H9 (cell line): Measurements from ENCODE around the gene DGKG. TPM values are rescaled to one million over a fixed set of nuclear protein-coding genes. Genes with fewer than 3 reads are reported as not detected.

Experiments
- DNase-seq: peaks from one replicate; pipeline ENCODE4 v3.0.0-alpha.2; 2017
- H2AFZ ChIP-seq: one replicate; pipeline ENCODE4 v1.6.1; 2013; ENCODE audit warnings: mild to moderate bottlenecking, low read length, control low read depth, moderate library complexity
- H2AK5ac ChIP-seq: 2 replicates; pipeline ENCODE4 v1.6.1; 2013; ENCODE audit warnings: low read length, control low read depth, mixed read lengths; ENCODE audit not compliant: insufficient read length
- H2BK120ac ChIP-seq: one replicate; pipeline ENCODE4 v1.6.1; 2013; ENCODE audit warnings: low read depth, mild to moderate bottlenecking, low read length, control low read depth, inconsistent platforms; ENCODE audit not compliant: poor library complexity, severe bottlenecking
- H2BK12ac ChIP-seq: 2 replicates; pipeline ENCODE4 v1.6.1; 2013; ENCODE audit warnings: low read length, control low read depth, mixed read lengths, low read depth; ENCODE audit not compliant: insufficient read length
- H2BK15ac ChIP-seq: 2 replicates; pipeline ENCODE4 v1.6.1; 2013; ENCODE audit warnings: low read depth, low read length, control low read depth
- H2BK20ac ChIP-seq: one replicate; pipeline ENCODE4 v1.6.1; 2013; ENCODE audit warnings: low read depth, mild to moderate bottlenecking, low read length, control low read depth, inconsistent platforms; ENCODE audit not compliant: poor library complexity, severe bottlenecking
- H2BK5ac ChIP-seq: 2 replicates; pipeline ENCODE4 v1.6.1; 2013; ENCODE audit warnings: low read length, control low read depth, mixed read lengths; ENCODE audit not compliant: insufficient read length
- H3K14ac ChIP-seq: 2 replicates; pipeline ENCODE4 v1.6.1; 2013; ENCODE audit warnings: low read length, control low read depth; ENCODE audit not compliant: insufficient read depth
- H3K18ac ChIP-seq: 2 replicates; pipeline ENCODE4 v1.6.1; 2013; ENCODE audit warnings: low read depth, mild to moderate bottlenecking, mixed read lengths, low read length, control low read depth; ENCODE audit not compliant: insufficient read length
- H3K23ac ChIP-seq: 2 replicates; pipeline ENCODE4 v1.6.1; 2013; ENCODE audit warnings: low read length, control low read depth, mixed read lengths, low read depth; ENCODE audit not compliant: insufficient read length
- H3K23me2 ChIP-seq: 2 replicates; pipeline ENCODE4 v1.6.1; 2013; ENCODE audit warnings: low read depth, mild to moderate bottlenecking, mixed read lengths, low read length, control low read depth; ENCODE audit not compliant: insufficient read length, poor library complexity, severe bottlenecking
- H3K27ac ChIP-seq: 2 replicates; pipeline ENCODE4 v1.5.1; 2013; ENCODE audit warnings: low read length, control low read depth, mixed read lengths, low read depth; ENCODE audit not compliant: insufficient read length
- H3K27me3 ChIP-seq: 2 replicates; pipeline ENCODE4 v1.6.1; 2013; ENCODE audit warnings: low read length, control low read depth, inconsistent platforms; ENCODE audit not compliant: insufficient read depth
- H3K4ac ChIP-seq: 2 replicates; pipeline ENCODE4 v1.6.1; 2013; ENCODE audit warnings: low read depth, mild to moderate bottlenecking, control low read depth, inconsistent platforms, low read length, moderate library complexity
- H3K4me1 ChIP-seq: 2 replicates; pipeline ENCODE4 v1.6.1; 2013; ENCODE audit warnings: low read length, control low read depth, inconsistent platforms; ENCODE audit not compliant: insufficient read depth
- H3K4me2 ChIP-seq: 2 replicates; pipeline ENCODE4 v1.6.1; 2013; ENCODE audit warnings: low read length, control low read depth, mixed read lengths; ENCODE audit not compliant: insufficient read length, insufficient read depth
- H3K56ac ChIP-seq: 2 replicates; pipeline ENCODE4 v1.6.1; 2013; ENCODE audit warnings: low read depth, mild to moderate bottlenecking, mixed read lengths, low read length, control low read depth; ENCODE audit not compliant: insufficient read length
- H3K79me1 ChIP-seq: 2 replicates; pipeline ENCODE4 v1.6.1; 2013; ENCODE audit warnings: low read depth, mild to moderate bottlenecking, moderate library complexity, low read length, control low read depth, inconsistent platforms; ENCODE audit not compliant: insufficient read depth, poor library complexity, severe bottlenecking
- H3K79me2 ChIP-seq: 2 replicates; pipeline ENCODE4 v1.6.1; 2013; ENCODE audit warnings: low read length, control low read depth, inconsistent platforms; ENCODE audit not compliant: insufficient read depth
- H3K9ac ChIP-seq: 2 replicates; pipeline ENCODE4 v1.6.1; 2013; ENCODE audit warnings: low read length, control low read depth, mixed read lengths; ENCODE audit not compliant: insufficient read length; ENCODE audit errors: extremely low read depth
- H3K9me3 ChIP-seq: one replicate; pipeline ENCODE4 v1.6.1; 2013; ENCODE audit warnings: low read depth, low read length, inconsistent platforms; ENCODE audit not compliant: control insufficient read depth
- H3T11ph ChIP-seq: one replicate; pipeline ENCODE4 v1.6.1; 2013; ENCODE audit warnings: mild to moderate bottlenecking, low read length, control low read depth, inconsistent platforms
- H4K20me1 ChIP-seq: one replicate; pipeline ENCODE4 v1.6.1; 2013; ENCODE audit not compliant: control insufficient read depth, insufficient read length, insufficient read depth
- H4K5ac ChIP-seq: 2 replicates; pipeline ENCODE4 v1.6.1; 2013; ENCODE audit warnings: low read depth, mild to moderate bottlenecking, mixed read lengths, low read length, control low read depth; ENCODE audit not compliant: insufficient read length
- H4K8ac ChIP-seq: replicated peaks from 2 replicates; pipeline ENCODE4 v1.6.1; 2013; ENCODE audit warnings: low read length, control low read depth, mixed read lengths, low read depth; ENCODE audit not compliant: insufficient read length
- H4K91ac ChIP-seq: 2 replicates; pipeline ENCODE4 v1.6.1; 2013; ENCODE audit warnings: low read depth, mild to moderate bottlenecking, moderate library complexity, mixed read lengths, low read length, control low read depth; ENCODE audit not compliant: insufficient read length
- H3K27ac Mint-ChIP-seq, 3 experiments: 2 replicates in 2 of 3; 3 replicates in 1 of 3; pipeline ENCODE4 v1.8.0; 2020 to 2021; ENCODE audit warnings: mixed read lengths in 3 of 3, mild to moderate bottlenecking in 1 of 3, moderate library complexity in 1 of 3
- H3K27me3 Mint-ChIP-seq: 2 replicates; pipeline ENCODE4 v1.8.0; 2021; ENCODE audit warnings: low read depth, mild to moderate bottlenecking, moderate library complexity, mixed read lengths
- H3K36me3 Mint-ChIP-seq, 3 experiments: 2 replicates in 2 of 3; 3 replicates in 1 of 3; pipeline ENCODE4 v1.8.0; 2020 to 2021; ENCODE audit warnings: low read depth in 3 of 3, mixed read lengths in 3 of 3; ENCODE audit not compliant: insufficient read depth in 1 of 3
- H3K4me1 Mint-ChIP-seq, 2 experiments: 2 replicates each; pipeline ENCODE4 v1.8.0; 2020; ENCODE audit warnings: mixed read lengths in 2 of 2
- H3K4me3 Mint-ChIP-seq, 2 experiments: 2 replicates in 1 of 2; 3 replicates in 1 of 2; pipeline ENCODE4 v1.8.0; 2020 to 2021; ENCODE audit warnings: mild to moderate bottlenecking in 2 of 2, mixed read lengths in 2 of 2, moderate library complexity in 1 of 2
- H3K9me3 Mint-ChIP-seq, 2 experiments: 2 replicates in 1 of 2; 3 replicates in 1 of 2; pipeline ENCODE4 v1.8.0; 2020; ENCODE audit warnings: mild to moderate bottlenecking in 2 of 2, mixed read lengths in 2 of 2, moderate library complexity in 1 of 2
- CTCF ChIP-seq: fragments of 200-600 bp; sonication (generic); conservative IDR thresholded peaks from 3 replicates; pipeline ENCODE4 v1.8.0; 2021; ENCODE audit warnings: antibody characterized with exemption, mild to moderate bottlenecking
- WGBS: extraction: QIAGEN DNeasy Blood & Tissue Kit; methylation state at CpG from one replicate; pipeline ENCODE4 v1.1.7; 2013; ENCODE audit warnings: missing lambda C conversion rate, low lambda C conversion rate, mixed read lengths; ENCODE audit not compliant: insufficient read length; ENCODE audit errors: extremely low coverage; 5-methylcytosine and 5-hydroxymethylcytosine counted together
- total RNA-seq: library from RNA; stranded (reverse); gene quantifications from 2 replicates; pipeline ENCODE4 v1.2.1, GENCODE V29; 2021

The DGKG gene
- total RNA-seq, 1 experiment from 2014 or later = not detected

- no peak overlapping the region for H3K4ac ChIP-seq
- 0 out of 7 replicates have a peak, but pooled peaks cover 0 to 2% (median 0%) of the 10 kb centered on the region in 3 experiments for H3K36me3 Mint-ChIP-seq
- no peak overlapping the region for H2BK15ac ChIP-seq
- no peak for TF ChIP-seq CTCF
- H2BK5ac ChIP-seq = no peak overlapping the region
- no peak overlapping the region for H3K4me2 ChIP-seq
- no peak overlapping the region for H3K9ac ChIP-seq
- no peak overlapping the region for H2AK5ac ChIP-seq
- WGBS = no CpG with 5 or more reads among the region's 4 CpGs
- H3K56ac ChIP-seq = no peak overlapping the region
- H3K79me2 ChIP-seq = no peaks in the 10 kb centered on the region
- no peak overlapping the region for H3K4me3 Mint-ChIP-seq
- H3K14ac ChIP-seq = no peak overlapping the region
- H4K20me1 ChIP-seq = no peaks in the 10 kb centered on the region
- H3K27ac ChIP-seq = no peak overlapping the region
- H3K9me3 Mint-ChIP-seq = peaks cover 0 to 6% of the 10 kb centered on the region in 2 experiments; a peak in 1 of 5 replicates
- no peaks in the 10 kb centered on the region for H3K79me1 ChIP-seq
- no peak overlapping the region for H2AFZ ChIP-seq
- H3K27ac Mint-ChIP-seq = no peak overlapping the region
- no peak overlapping the region for H3T11ph ChIP-seq
- no peak overlapping the region for H3K23ac ChIP-seq
- H3K27me3 Mint-ChIP-seq = peaks cover 36% of the 10 kb centered on the region
- H3K23me2 ChIP-seq = no peaks in the 10 kb centered on the region
- H2BK20ac ChIP-seq = no peak overlapping the region
- H3K18ac ChIP-seq = no peak overlapping the region
- no peak overlapping the region for H2BK12ac ChIP-seq
- H3K9me3 ChIP-seq = no peaks in the 10 kb centered on the region
- H2BK120ac ChIP-seq = no peak overlapping the region
- H4K91ac ChIP-seq = no peak overlapping the region
- H3K4me1 ChIP-seq = no peaks in the 10 kb centered on the region
- H3K4me1 Mint-ChIP-seq = no peaks in the 10 kb centered on the region
- no peak overlapping the region for H4K5ac ChIP-seq
- H4K8ac ChIP-seq = no peak overlapping the region
- DNase-seq = no peak
- no peaks in the 10 kb centered on the region for H3K27me3 ChIP-seq
These were observed 12.3 kb upstream of the DGKG start for GRCh38 chr3:186374376-186374775.
